ENCODE data around the gene CBARP.

Gene CBARP

GRCh38 chr19:1264801-1265614, 27.2 kb upstream of the CBARP start:
- in situ Hi-C loops (cut with MboI; ENCODE audit: low pct_unique_long_range_greater_than_20kb, low sequenced_read_pairs, unreplicated experiment): no loop called here
- peak; percentile 66 for DNase-seq (ENCODE audit: low spot score)
- TF ChIP-seq CTCF (IDR thresholded peaks at IDR 0.05; ENCODE audit: extremely low read depth, insufficient read depth, missing control alignments): no peak

- in situ Hi-C loops (cut with MboI; ENCODE audit: low pct_unique_long_range_greater_than_20kb, low sequenced_read_pairs, unreplicated experiment): no loop called here
- DNase-seq (ENCODE audit: low spot score): peak; percentile 45
- no peak for TF ChIP-seq CTCF (IDR thresholded peaks at IDR 0.05; ENCODE audit: extremely low read depth, insufficient read depth, missing control alignments)
Observed at GRCh38 chr19:1263188-1263587, 25.4 kb upstream of the CBARP start.

- in situ Hi-C loops (cut with MboI; ENCODE audit: low pct_unique_long_range_greater_than_20kb, low sequenced_read_pairs, unreplicated experiment): no loop called here
- no peak for TF ChIP-seq CTCF (IDR thresholded peaks at IDR 0.05; ENCODE audit: extremely low read depth, insufficient read depth, missing control alignments)
- DNase-seq (ENCODE audit: low spot score): no peak
Observed at GRCh38 chr19:1262623-1263123, 24.9 kb upstream of the CBARP start.

- DNase-seq (ENCODE audit: low spot score): peak; percentile 35
- in situ Hi-C loops (cut with MboI; ENCODE audit: low pct_unique_long_range_greater_than_20kb, low sequenced_read_pairs, unreplicated experiment): no loop called here
- TF ChIP-seq CTCF (IDR thresholded peaks at IDR 0.05; ENCODE audit: extremely low read depth, insufficient read depth, missing control alignments): no peak
Observed at GRCh38 chr19:1261798-1262622, 24.2 kb upstream of the CBARP start.

- no peak for DNase-seq (ENCODE audit: low spot score)
- no peak for TF ChIP-seq CTCF (IDR thresholded peaks at IDR 0.05; ENCODE audit: extremely low read depth, insufficient read depth, missing control alignments)
- in situ Hi-C loops (cut with MboI; ENCODE audit: low pct_unique_long_range_greater_than_20kb, low sequenced_read_pairs, unreplicated experiment): no loop called here
Observed at GRCh38 chr19:1261538-1261797, 23.7 kb upstream of the CBARP start.

- DNase-seq (ENCODE audit: low spot score): peak; percentile 99
- in situ Hi-C loops (cut with MboI; ENCODE audit: low pct_unique_long_range_greater_than_20kb, low sequenced_read_pairs, unreplicated experiment): no loop called here
- TF ChIP-seq CTCF (IDR thresholded peaks at IDR 0.05; ENCODE audit: extremely low read depth, insufficient read depth, missing control alignments): no peak
Observed at GRCh38 chr19:1260749-1261537, 23.1 kb upstream of the CBARP start.
